ENCODE results near the gene LRRC26. TPM values are rescaled to one million over a fixed set of nuclear protein-coding genes. Genes with fewer than 3 reads are reported as not detected.

Gene LRRC26
- total and polyA plus RNA-seq, 2 of the 13 experiments (the other 11 are each of a cell fraction or from before 2014, with no cell fraction given), result not detected

GRCh38 chr9:137217276-137218211 is 47.7 kb upstream of the LRRC26 start (continued):
- 0 out of 2 replicates have a peak, but pooled peaks have one; percentile 21 for TF ChIP-seq ZNF446 (CRISPR knock-in tag; IDR thresholded peaks at IDR 0.05)
- TF ChIP-seq TARDBP (CRISPR knock-in tag; IDR thresholded peaks at IDR 0.05), result no peak
- no peak for TF ChIP-seq ZFP62 (CRISPR knock-in tag; IDR thresholded peaks at IDR 0.05)
- no peak for TF ChIP-seq GZF1 (CRISPR knock-in tag; IDR thresholded peaks at IDR 0.05)
- TF ChIP-seq ARNTL (CRISPR knock-in tag; IDR thresholded peaks at IDR 0.05), result peak; percentile 65
- TF ChIP-seq SMYD3 (CRISPR knock-in tag; IDR thresholded peaks at IDR 0.05), result no peak
- no peak for TF ChIP-seq PREB (CRISPR knock-in tag; IDR thresholded peaks at IDR 0.05)
- no peak for TF ChIP-seq ZMAT3 (CRISPR knock-in tag; conservative IDR thresholded peaks at IDR 0.05)
- TF ChIP-seq ZEB1 (IDR thresholded peaks at IDR 0.05; ENCODE audit: insufficient replicate concordance, low read depth), result no peak
- TF ChIP-seq IRX3 (CRISPR knock-in tag; IDR thresholded peaks at IDR 0.05; ENCODE audit: borderline replicate concordance, low read depth), result no peak
- no peak for TF ChIP-seq E2F1 (CRISPR knock-in tag; IDR thresholded peaks at IDR 0.05)
- TF ChIP-seq ZMYM4 (CRISPR knock-in tag; IDR thresholded peaks at IDR 0.05), result no peak
- TF ChIP-seq PHF8 (CRISPR knock-in tag; IDR thresholded peaks at IDR 0.05), result 0 out of 2 replicates have a peak, but pooled peaks have one; percentile 24
- TF ChIP-seq MXI1 (IDR thresholded peaks at IDR 0.05; ENCODE audit: borderline replicate concordance, low read depth, low read length), result peak; percentile 63; the same call in 1 of the 3 replicates
- no peak for TF ChIP-seq MLLT10 (CRISPR knock-in tag; IDR thresholded peaks at IDR 0.05)
- no peak for TF ChIP-seq FOSL2 (CRISPR knock-in tag; IDR thresholded peaks at IDR 0.05)
- no peak for TF ChIP-seq ZFP36L1 (CRISPR knock-in tag; IDR thresholded peaks at IDR 0.05)
- no peak for TF ChIP-seq DBP (CRISPR knock-in tag; IDR thresholded peaks at IDR 0.05; ENCODE audit: not compliant biosample characterization)
- no peak for TF ChIP-seq CEBPB (IDR thresholded peaks at IDR 0.05; ENCODE audit: borderline replicate concordance, low read depth, low read length)
- TF ChIP-seq NFE2L2 (IDR thresholded peaks at IDR 0.05; ENCODE audit: low read length), result no peak
- no peak for TF ChIP-seq ZNF619 (CRISPR knock-in tag; IDR thresholded peaks at IDR 0.05)
- no peak for TF ChIP-seq STAT5B (CRISPR knock-in tag; IDR thresholded peaks at IDR 0.05)
- TF ChIP-seq ZNF766 (CRISPR knock-in tag; IDR thresholded peaks at IDR 0.05; ENCODE audit: borderline replicate concordance), result no peak
- no peak for TF ChIP-seq CENPX (CRISPR knock-in tag; IDR thresholded peaks at IDR 0.05)
- TF ChIP-seq ZNF431 (CRISPR knock-in tag; IDR thresholded peaks at IDR 0.05; ENCODE audit: borderline replicate concordance, low read depth), result 0 out of 2 replicates have a peak, but pooled peaks have one; percentile 20

All from HepG2 (cell line).